ENCODE data around the gene TOP3A.
"Not testable (repeated sequence)": the region's sequence is repeated elsewhere in the genome, so short reads cannot be mapped to it uniquely, and the experiment has no call there.

Gene TOP3A

DNA sequence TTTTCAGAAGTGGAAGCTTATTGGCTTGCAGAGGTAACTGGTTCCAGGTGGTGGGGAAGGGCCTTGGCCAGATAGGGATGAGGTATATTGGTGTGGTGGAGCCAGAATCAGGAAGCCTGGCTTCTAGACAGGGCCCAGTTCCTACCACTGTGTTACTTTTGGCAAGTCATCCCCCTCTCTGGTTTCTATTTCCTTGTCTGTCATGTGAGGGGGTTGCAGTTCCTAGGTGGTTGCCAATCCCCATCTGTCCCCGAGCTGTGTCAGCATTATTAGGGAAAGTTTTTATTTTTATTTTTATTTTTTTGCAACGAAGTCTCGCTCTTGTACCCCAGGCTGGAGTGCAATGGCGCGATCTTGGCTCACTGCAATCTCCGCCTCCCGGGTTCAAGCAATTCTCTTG is 3.3 kb upstream of the TOP3A start:
- peak overlapping the region; percentile 100 for H3K27ac Mint-ChIP-seq
- H3K36me3 Mint-ChIP-seq (ENCODE audit: low read depth), result peaks cover 86% of the 10 kb centered on the region
- no peaks in the 10 kb centered on the region for H3K27me3 Mint-ChIP-seq
- DNase-seq, result no peak
- H3K9me3 Mint-ChIP-seq, result no peaks in the 10 kb centered on the region
- H3K4me1 Mint-ChIP-seq (ENCODE audit: low read depth), result peaks cover 59% of the 10 kb centered on the region
- H3K4me3 Mint-ChIP-seq, result peak overlapping the region; percentile 38

DNA sequence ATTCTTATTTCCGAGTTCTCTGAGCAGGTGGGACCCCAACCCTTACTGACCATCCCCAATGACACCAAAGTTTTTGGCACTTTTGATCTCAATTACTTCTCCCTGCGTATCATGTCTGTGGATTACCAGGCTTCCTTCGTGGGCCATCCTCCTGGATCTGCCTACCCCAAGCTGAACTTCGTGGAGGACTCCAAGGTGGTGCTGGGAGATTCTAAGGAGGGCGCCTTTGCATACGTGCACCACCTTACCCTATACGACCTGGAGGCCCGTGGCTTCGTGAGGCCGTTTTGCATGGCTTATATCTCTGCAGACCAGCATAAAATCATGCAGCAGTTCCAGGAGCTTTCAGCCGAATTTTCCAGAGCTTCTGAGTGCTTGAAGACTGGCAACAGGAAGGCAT is 1.2 kb upstream of the TOP3A start:
- H3K4me1 Mint-ChIP-seq (ENCODE audit: low read depth), result peaks cover 76% of the 10 kb centered on the region
- DNase-seq, result no peak
- H3K36me3 Mint-ChIP-seq (ENCODE audit: low read depth), result peaks cover 92% of the 10 kb centered on the region

DNA sequence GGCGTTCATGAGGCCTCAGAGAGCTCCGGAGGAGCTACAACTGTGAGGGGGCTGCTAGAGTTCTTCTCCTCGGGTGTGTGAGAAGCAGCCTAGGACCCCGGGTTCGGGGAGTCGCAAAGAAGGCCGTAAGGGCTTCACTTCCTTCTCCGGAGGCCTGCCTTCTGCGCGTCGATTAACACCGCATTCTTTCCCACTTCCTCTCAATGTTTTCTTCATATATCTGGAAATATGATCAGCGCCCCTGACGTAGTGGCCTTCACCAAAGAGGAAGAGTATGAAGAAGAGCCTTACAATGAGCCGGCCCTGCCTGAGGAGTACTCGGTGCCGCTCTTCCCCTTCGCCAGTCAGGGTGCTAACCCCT is 748 bp upstream of the TOP3A start:
- peaks cover 96% of the 10 kb centered on the region for H3K36me3 Mint-ChIP-seq (ENCODE audit: low read depth)
- H3K9me3 Mint-ChIP-seq, result no peaks in the 10 kb centered on the region
- peak overlapping the region; percentile 100 for H3K27ac Mint-ChIP-seq
- H3K4me3 Mint-ChIP-seq, result peak overlapping the region; percentile 97
- H3K27me3 Mint-ChIP-seq, result no peaks in the 10 kb centered on the region
- H3K4me1 Mint-ChIP-seq (ENCODE audit: low read depth), result peaks cover 75% of the 10 kb centered on the region
- DNase-seq, result no peak

More for the DNA sequence above, 1.2 kb upstream of the TOP3A start:
- peak overlapping the region; percentile 97 for H3K4me3 Mint-ChIP-seq
- peak overlapping the region; percentile 100 for H3K27ac Mint-ChIP-seq
- no peaks in the 10 kb centered on the region for H3K27me3 Mint-ChIP-seq
- no peaks in the 10 kb centered on the region for H3K9me3 Mint-ChIP-seq

DNA sequence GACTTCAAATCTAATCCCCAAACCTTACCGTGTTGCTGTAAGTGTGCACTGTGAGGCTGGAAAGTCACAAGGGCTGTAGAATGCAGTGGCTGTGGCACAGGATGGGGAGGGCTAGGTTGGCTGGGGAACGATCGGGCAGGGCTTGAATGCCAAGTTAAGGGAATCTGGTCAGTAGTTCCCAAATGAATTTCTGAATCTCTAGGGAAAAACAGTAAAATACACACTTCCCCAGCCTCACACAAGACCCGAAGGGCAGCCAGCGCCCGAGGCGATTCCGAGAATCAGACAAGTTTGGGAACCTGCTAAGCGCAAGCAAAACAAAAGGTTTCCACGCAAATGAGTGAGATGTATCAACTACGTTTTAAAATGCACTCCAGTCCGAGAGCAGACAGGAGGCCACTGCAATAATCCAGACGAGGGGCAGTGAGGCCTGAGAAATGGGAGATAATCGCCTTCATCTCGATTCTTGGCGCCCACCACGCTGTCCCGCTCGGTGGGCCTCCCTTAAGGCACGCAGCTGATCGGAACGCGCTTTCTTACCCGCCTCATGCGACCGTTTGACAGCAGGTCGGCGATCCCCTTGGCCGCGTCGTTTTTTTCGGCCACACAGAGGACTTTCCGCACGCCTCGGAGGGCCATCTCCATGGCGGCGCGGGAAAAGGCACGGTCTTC is 599 bp downstream of the TOP3A start:
- no peak for DNase-seq

DNA sequence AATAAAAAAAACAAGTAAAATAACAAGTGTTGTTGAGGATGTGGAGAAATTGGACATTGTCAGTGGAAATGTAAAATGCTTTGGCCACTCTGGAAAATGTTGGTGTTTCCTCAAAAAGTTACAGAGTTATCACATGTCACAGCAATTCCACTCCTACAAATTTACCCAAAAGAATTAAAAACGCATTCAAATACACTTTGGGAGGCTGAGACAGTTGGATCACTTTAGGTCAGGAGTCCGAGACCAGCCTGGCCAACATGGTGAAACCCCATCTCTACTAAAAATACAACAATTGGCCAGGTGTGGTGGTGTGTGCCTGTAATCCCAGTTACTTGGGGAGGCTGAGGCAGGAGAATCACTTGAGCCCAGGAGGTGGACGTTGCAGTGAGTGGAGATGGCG is 5.6 kb downstream of the TOP3A start:
- H3K4me1 Mint-ChIP-seq (ENCODE audit: low read depth), result peaks cover 33% of the 10 kb centered on the region
- H3K4me3 Mint-ChIP-seq, result no peak overlapping the region
- H3K36me3 Mint-ChIP-seq (ENCODE audit: low read depth), result peaks cover 87% of the 10 kb centered on the region
- H3K27me3 Mint-ChIP-seq, result no peaks in the 10 kb centered on the region
- H3K9me3 Mint-ChIP-seq, result no peaks in the 10 kb centered on the region
- H3K27ac Mint-ChIP-seq, result no peak overlapping the region
- no peak for DNase-seq

More for the DNA sequence above, 599 bp downstream of the TOP3A start:
- peaks cover 66% of the 10 kb centered on the region for H3K4me1 Mint-ChIP-seq (ENCODE audit: low read depth)
- H3K9me3 Mint-ChIP-seq, result no peaks in the 10 kb centered on the region
- H3K27ac Mint-ChIP-seq, result peak overlapping the region; percentile 100
- peaks cover 93% of the 10 kb centered on the region for H3K36me3 Mint-ChIP-seq (ENCODE audit: low read depth)
- H3K4me3 Mint-ChIP-seq, result peak overlapping the region; percentile 97
- no peaks in the 10 kb centered on the region for H3K27me3 Mint-ChIP-seq

DNA sequence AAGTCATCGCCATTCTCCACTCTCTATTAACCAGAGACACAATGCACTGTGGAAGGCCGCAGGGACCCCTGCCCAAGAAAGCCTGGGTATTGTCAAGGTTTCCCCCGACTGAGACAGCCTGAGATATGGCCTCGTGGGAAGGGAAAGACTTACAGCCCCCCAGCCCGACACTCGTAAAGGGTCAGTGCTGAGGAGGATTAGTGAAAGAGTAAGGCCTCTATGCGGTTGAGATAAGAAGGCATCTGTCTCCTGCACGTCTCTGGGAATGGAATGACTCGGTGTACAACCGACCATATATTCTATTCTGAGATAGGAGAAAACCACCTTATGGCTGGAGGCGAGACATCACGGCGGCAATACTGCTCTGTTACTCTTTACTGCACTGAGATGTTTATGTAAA is 11.6 kb downstream of the TOP3A start:
- not testable (repeated sequence) for DNase-seq; H3K27me3 Mint-ChIP-seq; H3K9me3 Mint-ChIP-seq; H3K27ac Mint-ChIP-seq; H3K4me1 Mint-ChIP-seq (ENCODE audit: low read depth); H3K4me3 Mint-ChIP-seq
- peaks cover 85% of the 10 kb centered on the region for H3K36me3 Mint-ChIP-seq (ENCODE audit: low read depth)

DNA sequence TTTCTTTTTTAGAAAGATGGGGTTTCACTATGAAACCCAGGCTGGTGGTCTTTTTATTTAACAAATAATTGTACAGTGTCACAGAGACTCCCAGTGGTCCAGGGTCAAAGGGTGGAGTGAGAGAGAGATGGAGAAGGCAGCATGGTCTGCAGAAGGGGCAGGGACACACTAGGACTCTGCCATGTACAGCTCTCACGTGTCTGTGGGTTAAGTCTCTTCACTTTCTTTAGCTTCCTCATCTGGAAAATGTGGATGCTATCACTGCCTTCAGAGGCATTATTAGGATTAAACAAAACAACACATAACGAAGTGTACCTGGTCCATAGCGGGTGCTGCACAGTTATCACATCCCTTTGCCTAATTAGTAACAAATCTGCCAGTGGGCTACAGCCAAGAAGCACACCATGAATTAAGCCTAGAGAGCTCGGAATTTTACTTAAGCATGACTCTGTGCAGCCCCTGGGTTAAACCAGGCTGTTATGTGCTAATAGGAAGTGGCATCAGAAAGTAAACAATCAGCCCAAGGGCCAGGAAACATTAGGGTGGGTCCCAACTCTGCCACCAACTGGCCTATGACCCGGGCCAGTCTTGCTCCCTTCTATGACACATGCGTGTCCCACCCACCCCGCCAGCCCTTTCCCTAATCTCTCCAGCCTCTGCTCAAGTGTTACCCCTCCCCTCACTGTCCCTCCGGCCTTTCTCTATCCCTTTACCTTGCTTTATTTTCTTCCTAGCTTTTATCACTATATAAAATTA is 13.9 kb downstream of the TOP3A start:
- Mint-ChIP-seq H3K4me1 (ENCODE audit: low read depth) (no peaks in the 10 kb centered on the region), H3K9me3 (no peaks in the 10 kb centered on the region), H3K27me3 (no peaks in the 10 kb centered on the region), H3K36me3 (ENCODE audit: low read depth) (peaks cover 78% of the 10 kb centered on the region), H3K4me3 (no peak overlapping the region), H3K27ac (no peak overlapping the region)
- no peak for DNase-seq

DNA sequence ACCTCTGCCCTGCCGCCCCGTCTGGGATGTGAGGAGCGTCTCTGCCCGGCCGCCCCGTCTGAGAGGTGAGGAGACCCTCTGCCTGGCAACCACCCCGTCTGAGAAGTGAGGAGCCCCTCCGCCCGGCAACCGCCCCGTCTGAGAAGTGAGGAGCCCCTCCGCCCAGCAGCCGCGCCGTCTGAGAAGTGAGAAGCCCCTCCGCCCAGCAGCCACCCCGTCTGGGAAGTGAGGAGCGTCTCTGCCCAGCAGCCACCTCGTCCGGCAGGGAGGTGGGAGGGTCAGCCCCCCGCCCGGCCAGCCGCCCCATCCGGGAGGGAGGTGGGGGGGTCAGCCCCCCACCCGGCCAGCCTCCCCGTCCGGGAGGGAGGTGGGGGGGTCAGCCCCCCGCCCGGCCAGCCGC is 16.7 kb downstream of the TOP3A start:
- not testable (repeated sequence) for DNase-seq; H3K27me3 Mint-ChIP-seq; H3K27ac Mint-ChIP-seq; H3K9me3 Mint-ChIP-seq; H3K4me1 Mint-ChIP-seq (ENCODE audit: low read depth); H3K4me3 Mint-ChIP-seq
- peaks cover 78% of the 10 kb centered on the region for H3K36me3 Mint-ChIP-seq (ENCODE audit: low read depth)

DNA sequence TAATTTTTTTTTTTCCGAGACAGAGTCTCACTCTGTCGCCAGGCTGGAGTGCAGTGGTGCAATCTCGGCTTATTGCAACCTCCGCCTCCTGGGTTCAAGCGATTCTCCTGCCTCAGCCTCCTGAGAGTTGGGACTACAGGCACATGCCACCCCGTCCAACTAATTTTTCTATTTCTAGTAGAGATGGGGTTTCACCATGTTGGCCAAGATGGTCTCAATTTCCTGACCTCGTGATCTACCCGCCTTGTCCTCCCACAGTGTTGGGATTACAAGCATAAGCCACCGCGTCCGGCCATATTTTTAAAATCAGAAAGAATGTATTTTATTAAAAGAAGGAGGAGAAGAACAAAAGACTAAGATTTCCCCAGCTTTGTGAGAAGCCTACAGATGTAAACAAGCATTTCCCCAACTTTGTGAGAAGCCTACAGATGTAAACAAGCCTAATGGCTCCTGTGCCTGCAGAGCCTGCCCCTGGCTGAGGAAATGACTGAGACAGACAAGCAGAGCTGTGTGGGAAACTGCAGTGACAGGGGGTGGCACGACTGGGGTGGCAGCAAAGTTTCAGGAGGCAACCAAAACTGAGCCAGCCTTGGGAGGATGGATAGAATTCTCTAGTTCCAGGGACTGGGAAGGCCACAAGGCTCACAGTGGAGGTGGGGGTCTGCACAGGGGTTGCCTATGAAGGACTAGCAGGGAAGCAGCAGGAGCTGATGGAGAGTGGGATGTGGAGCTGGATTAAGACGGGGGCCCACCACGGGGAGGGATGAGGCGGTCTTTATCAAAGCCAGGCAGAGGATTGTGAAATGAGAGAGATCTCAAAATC is 22.9 kb downstream of the TOP3A start:
- DNase-seq, result no peak
- Mint-ChIP-seq H3K9me3 (no peaks in the 10 kb centered on the region), H3K27ac (peak overlapping the region; percentile 7), H3K36me3 (ENCODE audit: low read depth) (peaks cover 93% of the 10 kb centered on the region), H3K4me3 (no peak overlapping the region), H3K4me1 (ENCODE audit: low read depth) (no peaks in the 10 kb centered on the region), H3K27me3 (no peaks in the 10 kb centered on the region)

DNA sequence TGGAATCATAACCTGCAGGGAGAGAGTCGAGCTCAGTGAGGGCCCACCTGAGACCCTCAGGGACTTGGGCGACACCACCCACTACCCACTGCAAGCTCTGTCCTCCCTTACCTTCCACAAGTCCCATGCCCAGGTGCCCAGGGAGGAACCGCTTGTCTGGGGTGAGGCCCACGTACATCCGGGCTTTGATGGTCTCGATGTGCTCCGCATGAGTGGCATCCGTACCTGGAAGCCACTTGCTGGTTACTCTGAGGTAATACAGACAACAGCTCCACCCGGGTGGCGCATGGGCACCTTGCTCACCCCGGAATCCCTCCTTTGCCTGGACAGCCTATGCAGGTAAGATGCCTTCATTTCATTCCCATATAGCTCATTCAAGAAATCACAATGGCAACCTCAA is 29.5 kb downstream of the TOP3A start:
- H3K27ac Mint-ChIP-seq, result peak overlapping the region; percentile 6
- DNase-seq, result no peak
- no peaks in the 10 kb centered on the region for H3K9me3 Mint-ChIP-seq
- H3K4me1 Mint-ChIP-seq (ENCODE audit: low read depth), result no peaks in the 10 kb centered on the region
- H3K4me3 Mint-ChIP-seq, result no peak overlapping the region
- peaks cover 94% of the 10 kb centered on the region for H3K36me3 Mint-ChIP-seq (ENCODE audit: low read depth)
- no peaks in the 10 kb centered on the region for H3K27me3 Mint-ChIP-seq

DNA sequence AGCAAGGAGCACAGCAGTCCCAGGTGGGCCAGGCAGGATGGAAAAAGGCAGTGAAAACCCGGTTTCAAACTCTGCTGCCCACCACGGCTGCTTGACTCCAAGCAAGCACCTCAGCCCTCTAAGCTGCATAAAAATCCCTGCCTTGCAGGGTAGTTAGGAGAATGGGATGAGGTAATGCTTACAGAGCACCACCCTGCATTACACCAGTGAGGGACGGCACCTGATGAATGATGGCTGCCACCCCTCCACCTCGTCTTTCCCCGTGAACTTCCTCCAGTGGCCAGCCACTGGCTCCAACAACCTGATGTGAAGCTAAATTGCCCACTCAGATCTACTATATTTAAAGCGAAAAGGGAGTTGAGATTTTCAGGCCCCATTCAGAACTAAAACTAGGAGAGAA is 33.0 kb downstream of the TOP3A start:
- H3K4me3 Mint-ChIP-seq, result no peak overlapping the region
- H3K36me3 Mint-ChIP-seq (ENCODE audit: low read depth), result peaks cover 92% of the 10 kb centered on the region
- no peaks in the 10 kb centered on the region for H3K27me3 Mint-ChIP-seq

DNA sequence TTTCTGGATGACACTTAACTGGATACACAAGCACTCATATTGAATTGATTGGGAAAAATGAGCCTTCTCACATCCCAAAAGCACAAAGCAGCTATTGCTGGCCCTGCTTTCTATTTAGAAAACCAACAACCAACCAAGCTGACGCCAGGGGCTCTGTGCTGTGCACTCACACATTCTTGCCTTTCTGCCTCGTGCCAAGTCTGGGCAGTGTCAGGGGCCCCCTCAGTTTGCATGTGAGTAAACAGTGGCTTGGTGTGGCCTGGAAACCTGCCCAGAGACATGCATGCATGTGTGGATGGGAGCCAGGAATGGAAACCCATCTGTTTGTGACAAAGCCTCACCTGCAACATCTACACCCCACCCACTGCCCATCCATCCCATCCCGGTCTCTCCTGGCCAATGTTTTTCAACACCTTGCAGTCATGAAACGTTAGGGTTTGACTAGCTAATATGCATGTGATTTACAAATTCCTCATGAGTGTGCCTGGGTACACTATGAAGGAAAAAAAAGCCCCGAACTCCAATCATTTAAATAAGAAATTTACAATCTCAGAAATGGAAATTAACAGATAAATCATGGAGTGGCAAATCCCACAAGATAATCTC is 33.9 kb downstream of the TOP3A start:
- peak overlapping the region; percentile 38 for H3K27ac Mint-ChIP-seq
- H3K4me3 Mint-ChIP-seq, result no peak overlapping the region
- H3K9me3 Mint-ChIP-seq, result no peaks in the 10 kb centered on the region
- no peaks in the 10 kb centered on the region for H3K4me1 Mint-ChIP-seq (ENCODE audit: low read depth)
- no peaks in the 10 kb centered on the region for H3K27me3 Mint-ChIP-seq
- peaks cover 93% of the 10 kb centered on the region for H3K36me3 Mint-ChIP-seq (ENCODE audit: low read depth)
- DNase-seq, result no peak

More for the DNA sequence above, 33.0 kb downstream of the TOP3A start:
- Mint-ChIP-seq H3K4me1 (ENCODE audit: low read depth) (no peaks in the 10 kb centered on the region), H3K27ac (no peak overlapping the region), H3K9me3 (no peaks in the 10 kb centered on the region)
- no peak for DNase-seq

DNA sequence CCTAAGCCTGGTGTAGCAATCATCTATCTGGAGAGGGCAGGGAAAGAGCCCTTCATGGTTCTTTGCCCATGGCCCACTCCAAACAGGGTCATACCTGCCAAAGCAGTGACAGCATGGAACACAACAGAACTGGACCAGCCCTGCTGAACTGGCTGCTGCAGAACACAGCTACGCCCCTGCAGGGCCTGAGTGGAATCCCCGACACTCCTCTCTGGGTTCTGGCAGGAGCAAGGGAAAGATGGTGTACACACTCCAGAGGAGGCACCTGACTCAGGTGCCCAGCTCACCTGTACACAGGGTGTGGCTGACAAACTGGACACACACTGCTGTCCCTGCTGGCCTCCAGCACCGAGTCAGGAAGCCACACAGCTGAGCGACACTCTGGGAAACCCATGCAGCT is 34.5 kb downstream of the TOP3A start:
- no peaks in the 10 kb centered on the region for H3K9me3 Mint-ChIP-seq

DNA sequence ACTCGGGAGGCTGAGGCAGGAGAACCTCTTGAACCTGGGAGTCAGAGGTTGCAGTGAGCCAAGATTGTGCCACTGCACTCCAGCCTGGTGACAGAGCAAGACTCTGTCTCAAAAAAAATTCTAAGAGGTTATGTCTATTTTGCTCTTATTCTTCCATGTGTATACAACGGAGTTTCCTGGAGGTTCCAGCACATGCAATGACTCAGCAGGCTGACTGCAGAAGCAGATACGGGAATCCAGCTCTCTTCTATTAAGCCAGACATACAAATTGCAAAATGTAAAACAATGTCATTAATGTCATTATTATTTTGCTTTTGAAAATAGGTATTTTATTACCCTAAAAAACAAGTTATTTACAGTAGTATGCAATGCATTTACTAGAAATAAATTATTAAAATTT is 35.9 kb downstream of the TOP3A start:
- no peaks in the 10 kb centered on the region for H3K9me3 Mint-ChIP-seq
- H3K36me3 Mint-ChIP-seq (ENCODE audit: low read depth), result peaks cover 92% of the 10 kb centered on the region
- no peaks in the 10 kb centered on the region for H3K27me3 Mint-ChIP-seq

More for the DNA sequence above, 34.5 kb downstream of the TOP3A start:
- H3K4me1 Mint-ChIP-seq (ENCODE audit: low read depth), result no peaks in the 10 kb centered on the region
- DNase-seq, result no peak
- H3K4me3 Mint-ChIP-seq, result no peak overlapping the region
- peaks cover 93% of the 10 kb centered on the region for H3K36me3 Mint-ChIP-seq (ENCODE audit: low read depth)
- H3K27me3 Mint-ChIP-seq, result no peaks in the 10 kb centered on the region
- no peak overlapping the region for H3K27ac Mint-ChIP-seq

More for the DNA sequence above, 35.9 kb downstream of the TOP3A start:
- no peak overlapping the region for H3K4me3 Mint-ChIP-seq
- no peak for DNase-seq
- H3K27ac Mint-ChIP-seq, result no peak overlapping the region
- H3K4me1 Mint-ChIP-seq (ENCODE audit: low read depth), result no peaks in the 10 kb centered on the region

Data from activated T-cell treated with anti-CD3 and anti-CD28 coated beads, Interleukin-2, amount 50 U/mL, for 24 hours (primary cell).